ENCODE results near the gene SPDYE4.

Gene SPDYE4

GRCh38 chr17:8798176-8798845 lies 40.0 kb upstream of the SPDYE4 start:
- no peak for DNase-seq (ENCODE audit: low read depth)
- no peak overlapping the region for H3K4me3 ChIP-seq (ENCODE audit: low read depth, low read length)

GRCh38 chr17:8797621-8798175 lies 39.4 kb upstream of the SPDYE4 start:
- DNase-seq (ENCODE audit: low read depth), result no peak
- TF ChIP-seq POLR2A (IDR thresholded peaks at IDR 0.05; ENCODE audit: extremely low read depth, insufficient read length) (no peak), MYC (IDR thresholded peaks at IDR 0.05; ENCODE audit: low read depth, low read length) (no peak), MAX (IDR thresholded peaks at IDR 0.05; ENCODE audit: low read depth, low read length) (no peak), CTCF (IDR thresholded peaks at IDR 0.05; ENCODE audit: low read depth, low read length) (no peak)
- no peak overlapping the region for H3K4me3 ChIP-seq (ENCODE audit: low read depth, low read length)

More at GRCh38 chr17:8798176-8798845, 40.0 kb upstream of the SPDYE4 start:
- TF ChIP-seq MAX (IDR thresholded peaks at IDR 0.05; ENCODE audit: low read depth, low read length) (no peak), CTCF (IDR thresholded peaks at IDR 0.05; ENCODE audit: low read depth, low read length) (no peak), MYC (IDR thresholded peaks at IDR 0.05; ENCODE audit: low read depth, low read length) (no peak), POLR2A (IDR thresholded peaks at IDR 0.05; ENCODE audit: extremely low read depth, insufficient read length) (no peak)

GRCh38 chr17:8794636-8795035 lies 36.3 kb upstream of the SPDYE4 start:
- TF ChIP-seq MAX (IDR thresholded peaks at IDR 0.05; ENCODE audit: low read depth, low read length) (no peak), CTCF (IDR thresholded peaks at IDR 0.05; ENCODE audit: low read depth, low read length) (no peak), POLR2A (IDR thresholded peaks at IDR 0.05; ENCODE audit: extremely low read depth, insufficient read length) (no peak)
- DNase-seq (ENCODE audit: low read depth), result no peak

GRCh38 chr17:8793649-8794048 lies 35.3 kb upstream of the SPDYE4 start:
- TF ChIP-seq CTCF (IDR thresholded peaks at IDR 0.05; ENCODE audit: low read depth, low read length), result no peak
- no peak for TF ChIP-seq MAX (IDR thresholded peaks at IDR 0.05; ENCODE audit: low read depth, low read length)
- H3K4me3 ChIP-seq (ENCODE audit: low read depth, low read length), result no peak overlapping the region
- no peak for DNase-seq (ENCODE audit: low read depth)

More at GRCh38 chr17:8794636-8795035, 36.3 kb upstream of the SPDYE4 start:
- no peak overlapping the region for H3K4me3 ChIP-seq (ENCODE audit: low read depth, low read length)

- no peak for DNase-seq (ENCODE audit: low read depth)
- H3K4me3 ChIP-seq (ENCODE audit: low read depth, low read length), result no peak overlapping the region
- TF ChIP-seq MAX (IDR thresholded peaks at IDR 0.05; ENCODE audit: low read depth, low read length), result no peak
- no peak for TF ChIP-seq CTCF (IDR thresholded peaks at IDR 0.05; ENCODE audit: low read depth, low read length)
- TF ChIP-seq POLR2A (IDR thresholded peaks at IDR 0.05; ENCODE audit: extremely low read depth, insufficient read length), result no peak
- TF ChIP-seq MYC (IDR thresholded peaks at IDR 0.05; ENCODE audit: low read depth, low read length), result no peak
These were observed 34.3 kb upstream of the SPDYE4 start for GRCh38 chr17:8792646-8793045.
